Stimulated activated CD4-positive, alpha-beta T cell treated with anti-CD3 and anti-CD28 coated beads, Interleukin-15, amount 100 ng/mL, for 24 hours (primary cell): ENCODE measurements around the gene ST6GAL1.
A peak's percentile ranks its signal among the peaks of the same experiment; 100 is the strongest.
"Not testable (repeated sequence)": the region's sequence is repeated elsewhere in the genome, so short reads cannot be mapped to it uniquely, and the experiment has no call there.

Experiments
- DNase-seq: peaks from one replicate; pipeline ENCODE4 v3.0.0-alpha.2; 2020

ST6GAL1 gene

DNA sequence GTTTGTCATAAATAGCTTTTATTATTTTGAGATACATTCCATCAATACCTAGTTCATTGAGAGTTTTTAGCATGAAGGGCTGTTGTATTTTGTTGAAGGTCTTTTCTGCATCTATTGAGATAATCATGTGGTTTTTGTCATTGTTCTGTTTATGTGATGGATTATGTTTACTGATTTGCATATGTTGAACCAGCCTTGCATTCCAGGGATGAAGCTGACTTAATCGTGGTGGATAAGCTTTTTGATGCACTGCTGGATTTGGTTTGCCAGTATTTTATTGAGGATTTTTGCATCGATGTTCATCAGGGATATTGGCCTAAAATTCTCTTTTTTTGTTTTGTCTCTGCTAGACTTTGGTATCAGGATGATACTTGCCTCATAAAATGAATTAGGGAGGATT lies 124.1 kb downstream of the ST6GAL1 start:
- not testable (repeated sequence) for DNase-seq

DNA sequence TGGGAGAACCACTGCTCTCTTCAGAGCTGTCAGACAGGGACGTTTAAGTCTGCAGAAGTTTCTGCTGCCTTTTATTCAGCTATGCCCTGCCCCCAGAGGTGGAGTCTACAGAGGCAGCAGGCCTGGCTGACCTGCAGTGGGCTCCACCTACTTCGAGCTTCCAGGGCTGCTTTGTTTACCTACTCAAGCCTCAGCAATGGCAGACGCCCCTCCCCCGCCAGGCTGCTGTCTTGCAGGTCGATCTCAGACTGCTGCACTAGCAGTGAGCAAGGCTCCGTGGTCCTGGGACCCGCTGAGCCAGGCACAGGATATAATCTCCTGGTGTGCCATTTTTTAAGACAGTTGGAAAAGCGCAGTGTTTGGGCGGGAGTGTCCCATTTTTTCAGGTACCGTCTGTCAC lies 127.5 kb downstream of the ST6GAL1 start:
- DNase-seq: not testable (repeated sequence)

DNA sequence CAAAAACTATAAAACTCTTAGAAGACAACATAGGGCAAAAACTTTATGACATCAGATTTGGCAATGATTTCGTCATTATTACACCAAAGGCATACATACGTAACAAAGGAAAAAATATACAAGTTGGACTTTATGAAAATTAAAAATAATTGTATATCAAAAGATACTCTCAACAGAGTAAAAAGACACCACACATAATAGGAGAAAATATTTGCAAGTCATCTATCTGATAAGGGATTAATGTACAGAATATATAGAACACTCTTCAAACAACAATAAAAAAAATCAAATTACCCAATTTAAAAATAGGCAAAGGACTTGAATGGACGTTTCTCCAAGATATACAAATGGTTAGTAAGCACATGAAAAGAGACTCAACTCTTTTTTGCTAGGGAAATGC lies 131.4 kb downstream of the ST6GAL1 start:
- DNase-seq: no peak

DNA sequence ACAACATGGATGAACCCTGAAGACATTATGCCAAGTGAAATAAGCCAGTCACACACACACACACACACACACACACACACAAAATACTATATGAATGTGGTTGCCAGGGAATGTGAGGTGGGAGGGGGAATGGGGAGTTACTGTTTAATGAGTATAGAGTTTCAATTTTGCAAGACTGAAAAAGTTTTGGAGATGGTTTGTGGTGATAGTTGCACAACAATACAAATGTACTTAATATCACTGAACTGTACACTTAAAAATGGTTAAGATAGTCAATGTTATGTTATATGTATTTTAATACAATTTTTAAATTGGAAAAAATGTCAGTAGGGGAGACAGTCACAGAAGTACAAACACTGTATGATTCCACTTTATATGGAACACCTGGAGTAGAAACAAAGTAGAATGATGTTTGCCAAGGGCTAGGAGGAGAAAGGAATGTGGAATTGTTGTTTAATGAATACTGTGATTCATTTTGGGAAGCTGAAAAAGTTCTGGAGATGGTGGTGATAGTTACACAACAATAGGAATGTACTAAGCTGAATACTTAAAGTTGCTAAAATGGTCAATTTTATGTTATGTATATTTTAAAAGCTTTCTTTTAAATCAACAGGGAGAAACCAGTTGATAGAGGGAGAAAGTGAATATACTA lies 132.3 kb downstream of the ST6GAL1 start:
- DNase-seq: peak; percentile 22

- DNase-seq: peak; percentile 36
Measured at GRCh38 chr3:187063286-187064121, 133.2 kb downstream of the ST6GAL1 start.

- no peak for DNase-seq
Measured at GRCh38 chr3:187064210-187065115, 134.1 kb downstream of the ST6GAL1 start.

- peak; percentile 46 for DNase-seq
Measured at GRCh38 chr3:187066228-187066995, 136.1 kb downstream of the ST6GAL1 start.

DNA sequence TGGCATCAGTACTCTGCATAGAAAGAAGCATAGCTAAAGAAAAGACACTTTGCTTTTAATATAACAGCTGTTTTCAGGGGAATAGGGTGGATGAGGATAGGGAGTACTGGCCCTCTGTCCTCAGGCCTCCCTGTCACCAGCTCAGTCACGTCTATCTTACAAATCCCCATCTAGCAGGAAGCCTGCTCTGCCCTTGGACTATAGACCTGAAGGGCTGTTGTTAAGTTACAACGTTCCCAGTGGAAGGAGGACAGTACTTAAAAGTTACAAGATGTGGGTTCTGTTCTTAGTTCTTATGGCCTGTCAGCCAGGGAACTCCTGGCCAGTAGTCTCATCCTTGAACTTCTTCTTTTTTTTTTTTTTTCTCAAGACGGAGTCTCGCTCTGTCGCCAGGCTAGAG lies 138.5 kb downstream of the ST6GAL1 start:
- no peak for DNase-seq

DNA sequence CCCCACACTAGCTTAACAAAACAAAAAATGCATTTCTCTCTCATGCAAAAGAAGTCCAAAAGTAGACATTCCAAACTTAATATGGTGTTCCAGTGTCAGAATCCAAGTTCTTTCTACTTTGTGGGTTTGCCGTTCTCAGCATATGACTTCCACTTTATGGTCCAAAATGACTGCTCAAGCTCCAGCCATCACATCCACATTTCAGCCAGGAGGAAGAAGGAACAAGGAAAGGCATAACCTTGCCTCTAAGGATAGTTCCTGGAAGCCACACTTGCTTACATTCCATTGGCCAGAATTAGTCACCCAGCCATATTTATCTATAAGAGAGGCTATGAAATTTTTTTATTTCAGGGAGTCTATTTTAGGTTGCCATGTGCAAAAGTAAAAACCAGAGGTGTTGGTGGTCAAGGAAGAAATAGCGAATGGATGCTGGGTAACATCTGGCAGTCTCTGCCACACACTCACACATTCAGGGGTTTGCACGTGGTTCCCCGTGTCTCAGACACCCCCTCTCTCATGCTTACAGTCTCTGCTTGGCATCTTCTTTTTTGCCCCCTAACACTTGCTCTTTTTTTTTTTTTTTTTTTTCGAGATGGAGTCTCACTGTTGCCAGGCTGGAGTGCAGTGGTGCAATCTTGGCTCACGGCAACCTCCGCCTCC lies 139.7 kb downstream of the ST6GAL1 start:
- DNase-seq: no peak

- DNase-seq: no peak
Measured at GRCh38 chr3:187072102-187072501, 141.8 kb downstream of the ST6GAL1 start.

DNA sequence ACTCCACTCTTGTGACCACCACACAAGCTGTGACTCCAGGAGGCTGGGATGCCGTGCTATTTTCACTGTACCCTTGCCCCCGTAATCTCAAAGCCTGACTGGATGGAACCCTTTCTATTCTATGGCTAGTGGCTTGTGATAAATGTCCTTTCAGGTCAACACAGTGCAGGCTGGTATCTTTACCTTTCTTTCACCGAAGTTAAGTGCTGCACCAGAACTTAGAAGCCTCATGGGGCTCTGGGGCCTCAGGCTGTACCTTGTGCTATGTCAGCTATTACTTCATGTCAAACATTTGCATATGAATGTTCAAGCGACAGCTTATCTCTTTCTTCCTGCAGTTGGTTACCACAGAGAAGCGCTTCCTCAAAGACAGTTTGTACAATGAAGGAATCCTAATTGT lies 142.2 kb downstream of the ST6GAL1 start:
- DNase-seq: no peak

DNA sequence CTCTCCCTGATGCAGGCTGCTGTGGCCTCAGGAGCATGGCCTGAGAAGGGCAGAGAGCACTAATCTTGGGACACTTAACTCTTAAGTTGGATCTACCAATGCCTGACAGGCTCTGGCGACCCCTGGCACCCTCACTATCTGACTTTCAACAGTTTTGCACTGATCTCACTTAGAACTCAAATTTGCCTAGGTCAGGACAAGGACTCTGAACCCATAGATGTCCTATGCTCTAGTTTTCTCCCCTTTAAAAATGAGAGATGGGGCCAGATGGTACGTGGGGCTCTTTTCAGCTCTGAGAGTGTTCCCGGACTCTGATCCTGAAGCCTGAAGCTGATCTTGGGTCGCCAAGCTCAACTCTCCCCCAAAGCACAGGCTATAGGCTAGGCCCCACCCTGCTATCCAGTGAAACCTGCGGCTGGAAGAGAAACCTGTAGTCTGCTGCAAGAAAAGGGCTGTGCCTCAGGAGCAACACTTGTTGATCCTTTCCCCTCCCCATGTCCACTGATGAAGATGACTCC lies 143.3 kb downstream of the ST6GAL1 start:
- no peak for DNase-seq

DNA sequence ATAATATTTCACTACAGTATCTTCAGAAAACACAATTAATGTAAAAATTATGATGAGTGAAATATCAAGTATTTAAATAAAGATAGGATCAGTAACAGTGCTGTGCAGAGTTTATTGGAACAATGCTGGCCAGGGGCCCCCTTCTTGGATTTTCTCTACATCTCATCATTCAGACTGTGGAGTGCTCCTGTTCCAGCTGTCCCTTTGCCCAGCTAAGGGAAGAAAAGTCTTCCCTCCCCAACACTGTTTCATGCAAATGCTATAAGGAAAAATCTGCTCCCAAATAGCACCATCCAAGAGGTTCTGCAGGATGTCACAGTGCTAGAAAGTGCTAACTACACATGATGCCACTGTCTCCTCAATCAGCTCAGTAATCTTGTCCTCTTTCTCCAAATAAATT lies 144.5 kb downstream of the ST6GAL1 start:
- no peak for DNase-seq

GRCh38 chr3:187076297-187076696 lies 146.0 kb downstream of the ST6GAL1 start:
- DNase-seq: no peak

- no peak for DNase-seq
Measured at GRCh38 chr3:187077085-187077484, 146.8 kb downstream of the ST6GAL1 start.

DNA sequence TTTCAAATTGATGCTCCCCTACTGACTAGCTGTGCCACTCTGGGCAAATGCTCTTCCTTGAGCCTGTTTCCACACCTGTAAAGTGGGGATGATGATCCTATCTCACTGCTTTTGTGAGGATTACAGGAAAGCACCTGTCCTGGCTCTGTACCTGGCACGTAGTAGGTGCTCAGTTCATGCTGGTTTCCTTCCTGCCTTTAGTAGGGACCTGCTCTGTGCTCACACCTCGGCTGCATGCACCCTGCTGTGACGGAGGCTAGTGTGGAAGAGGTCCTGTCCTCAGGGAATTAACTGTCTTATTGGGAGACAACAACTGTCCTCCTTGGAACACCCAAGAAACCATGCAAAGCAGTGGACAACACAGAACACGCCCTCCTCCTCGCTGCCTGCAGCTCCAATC lies 147.2 kb downstream of the ST6GAL1 start:
- no peak for DNase-seq

- no peak for DNase-seq
Measured at GRCh38 chr3:187079090-187080022, 149.0 kb downstream of the ST6GAL1 start.

DNA sequence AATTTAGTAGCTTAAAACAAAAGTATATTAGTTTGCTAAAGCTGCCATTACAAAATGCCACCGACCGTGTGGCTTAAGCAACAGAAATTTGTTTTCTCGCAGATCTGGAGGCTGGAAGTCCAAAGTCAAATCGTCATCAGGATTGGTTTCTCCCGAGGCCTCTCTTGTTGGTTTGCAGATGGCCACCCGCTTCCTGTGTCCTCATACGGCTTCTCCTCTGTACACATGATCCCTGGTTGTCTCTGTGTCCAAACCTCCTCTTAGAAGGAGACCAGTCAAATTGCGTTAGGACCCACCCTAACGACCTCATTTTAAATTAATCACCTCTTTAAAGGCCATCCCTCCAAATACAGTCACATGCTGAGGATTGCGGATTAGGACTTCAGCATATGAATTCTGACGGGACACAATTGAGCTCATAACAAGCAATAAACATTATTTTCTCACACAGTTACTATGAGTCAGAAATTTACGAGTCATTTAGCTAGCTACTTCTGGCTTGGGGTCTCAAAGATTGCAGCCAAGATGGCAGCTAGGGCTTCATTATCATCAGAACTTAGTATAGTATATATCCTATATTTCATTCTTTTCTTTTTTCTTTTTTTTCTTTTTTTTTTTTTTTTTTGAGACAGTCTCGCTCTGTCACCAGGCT lies 150.6 kb downstream of the ST6GAL1 start:
- DNase-seq: no peak

GRCh38 chr3:187082758-187083375 lies 152.5 kb downstream of the ST6GAL1 start:
- no peak for DNase-seq

DNA sequence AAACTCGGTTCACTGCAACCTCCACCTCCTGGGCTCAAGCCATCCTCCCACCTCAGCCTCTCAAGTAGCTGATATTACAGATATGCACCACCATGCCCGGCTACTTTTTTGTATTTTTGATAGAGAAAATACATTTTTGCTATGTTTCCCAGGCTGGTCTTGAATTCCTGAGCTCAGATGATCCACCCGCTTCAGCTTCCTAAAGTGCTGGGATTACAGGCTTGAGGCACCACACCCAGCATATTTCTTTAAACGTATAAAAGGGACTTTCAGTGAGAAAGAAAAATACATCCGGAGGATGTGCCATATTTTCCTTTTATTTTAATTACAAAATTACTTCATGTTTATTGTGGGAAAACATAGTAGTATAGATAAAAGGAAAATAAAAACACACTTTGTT lies 153.8 kb downstream of the ST6GAL1 start:
- no peak for DNase-seq
